OCI-LY3 (cell line): ENCODE data around the gene TNFRSF6B.

Experiments
- H2AFZ ChIP-seq: fragments of 200-600, 300-600 bp; shearing (Covaris generic); 2 replicates; pipeline ENCODE4 v1.6.0; 2014; ENCODE audit warnings: antibody characterized with exemption, low read depth, low read length
- H3K27ac ChIP-seq: fragments of 200-600, 300-600 bp; sonication (generic); 2 replicates; pipeline ENCODE4 v1.5.1; 2014; ENCODE audit warnings: mild to moderate bottlenecking, low read length, moderate library complexity, mixed read lengths
- H3K27me3 ChIP-seq: fragments of 200-600, 300-600 bp; sonication (generic); 2 replicates; pipeline ENCODE4 v1.6.1; 2014; ENCODE audit warnings: low read depth, low read length, mixed read lengths
- H3K36me3 ChIP-seq: fragments of 200-600, 300-600 bp; sonication (generic); replicated peaks from 2 replicates; pipeline ENCODE3; 2014; ENCODE audit warnings: low read depth, low read length, mixed read lengths
- H3K4me1 ChIP-seq: fragments of 300-600, 200-600 bp; sonication (generic); 2 replicates; pipeline ENCODE4 v1.6.1; 2014; ENCODE audit warnings: low read length, mixed read lengths
- H3K4me2 ChIP-seq: fragments of 200-600, 300-600 bp; sonication (generic); 2 replicates; pipeline ENCODE4 v1.6.1; 2014; ENCODE audit warnings: low read length, mixed read lengths
- H3K4me3 ChIP-seq: fragments of 300-600, 200-600 bp; sonication (generic); 2 replicates; pipeline ENCODE4 v1.5.1; 2014; ENCODE audit warnings: antibody characterized with exemption, mild to moderate bottlenecking, low read length, moderate library complexity
- H3K79me2 ChIP-seq: fragments of 300-600, 200-600 bp; shearing (Covaris generic); 2 replicates; pipeline ENCODE4 v1.6.1; 2014; ENCODE audit warnings: mild to moderate bottlenecking, low read length, mixed read lengths
- H3K9ac ChIP-seq: fragments of 300-600, 200-600 bp; shearing (Covaris generic); 2 replicates; pipeline ENCODE4 v1.6.0; 2014; ENCODE audit warnings: mild to moderate bottlenecking, low read length, moderate library complexity
- H3K9me3 ChIP-seq: fragments of 200-600, 300-600 bp; shearing (Covaris generic); 2 replicates; pipeline ENCODE4 v1.6.1; 2014; ENCODE audit warnings: low read length, mixed read lengths; ENCODE audit not compliant: insufficient read depth
- H4K20me1 ChIP-seq: fragments of 200-600, 300-600 bp; sonication (generic); 2 replicates; pipeline ENCODE4 v1.6.1; 2016; ENCODE audit warnings: low read length, mixed read lengths; ENCODE audit not compliant: insufficient read depth
- EZH2phosphoT487 ChIP-seq: fragments of 200-600 bp; shearing (Covaris generic); IDR thresholded peaks from 2 replicates; pipeline ENCODE4 v1.6.1; 2018; ENCODE audit warnings: antibody characterized with exemption, mixed run types, low read depth
- TF ChIP-seq, protein P1 (sequence below): fragments of 200-600, 300-600 bp; sonication (generic); IDR thresholded peaks from 2 replicates; pipeline ENCODE4 v1.5.1; 2014; ENCODE audit warnings: antibody characterized with exemption, low read length, low read depth

TNFRSF6B gene

DNA sequence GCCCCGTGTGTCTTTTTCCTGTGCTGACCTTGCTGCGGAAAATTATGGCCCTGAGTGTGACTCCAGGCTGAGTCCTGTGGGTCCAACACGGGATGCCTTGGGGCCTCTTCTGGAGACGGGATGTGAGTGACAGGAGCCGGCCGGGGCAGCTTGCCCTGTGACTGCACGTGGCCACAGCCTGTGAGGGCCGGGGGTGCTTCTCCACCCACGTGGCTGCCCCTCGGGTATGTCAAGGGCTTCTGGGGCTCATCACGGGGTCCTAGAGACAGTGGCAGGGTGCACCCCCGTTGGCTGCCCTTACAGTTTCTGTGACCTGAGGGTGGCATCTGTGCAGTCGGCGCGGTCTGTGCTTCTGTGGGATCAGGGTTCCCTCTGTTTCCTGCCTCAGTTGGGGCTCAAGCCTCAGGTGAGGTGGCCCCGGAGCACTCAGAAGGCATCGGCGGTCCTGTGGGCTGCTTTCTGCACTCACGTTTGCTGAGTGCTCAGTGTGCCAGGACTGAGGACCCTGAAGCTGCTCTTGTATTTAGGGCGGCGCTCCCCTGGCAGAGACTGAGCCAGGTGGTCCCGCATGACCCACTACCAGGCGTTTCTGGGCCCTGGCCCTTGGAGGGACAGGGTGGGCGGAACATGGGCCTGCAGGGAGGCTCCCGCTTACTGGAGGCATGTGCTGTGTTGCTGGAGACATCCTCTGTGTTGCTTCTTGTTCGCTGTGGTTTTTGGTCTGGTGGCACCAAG lies 33.0 kb upstream of the TNFRSF6B start:
- Histone ChIP-seq H3K79me2 (peaks cover 11% of the 10 kb centered on the region), H3K9me3 (no peaks in the 10 kb centered on the region), H3K36me3 (peaks cover 13% of the 10 kb centered on the region), H2AFZ (no peak overlapping the region), H3K4me2 (no peak overlapping the region), H3K4me3 (no peak overlapping the region), H3K4me1 (peaks cover 6% of the 10 kb centered on the region; the same call in 1 of the 2 replicates), H3K27ac (no peak overlapping the region), H3K9ac (no peak overlapping the region), H4K20me1 (no peaks in the 10 kb centered on the region), H3K27me3 (no peaks in the 10 kb centered on the region)
- TF ChIP-seq EZH2phosphoT487 = no peak
- TF ChIP-seq, protein P1, sequence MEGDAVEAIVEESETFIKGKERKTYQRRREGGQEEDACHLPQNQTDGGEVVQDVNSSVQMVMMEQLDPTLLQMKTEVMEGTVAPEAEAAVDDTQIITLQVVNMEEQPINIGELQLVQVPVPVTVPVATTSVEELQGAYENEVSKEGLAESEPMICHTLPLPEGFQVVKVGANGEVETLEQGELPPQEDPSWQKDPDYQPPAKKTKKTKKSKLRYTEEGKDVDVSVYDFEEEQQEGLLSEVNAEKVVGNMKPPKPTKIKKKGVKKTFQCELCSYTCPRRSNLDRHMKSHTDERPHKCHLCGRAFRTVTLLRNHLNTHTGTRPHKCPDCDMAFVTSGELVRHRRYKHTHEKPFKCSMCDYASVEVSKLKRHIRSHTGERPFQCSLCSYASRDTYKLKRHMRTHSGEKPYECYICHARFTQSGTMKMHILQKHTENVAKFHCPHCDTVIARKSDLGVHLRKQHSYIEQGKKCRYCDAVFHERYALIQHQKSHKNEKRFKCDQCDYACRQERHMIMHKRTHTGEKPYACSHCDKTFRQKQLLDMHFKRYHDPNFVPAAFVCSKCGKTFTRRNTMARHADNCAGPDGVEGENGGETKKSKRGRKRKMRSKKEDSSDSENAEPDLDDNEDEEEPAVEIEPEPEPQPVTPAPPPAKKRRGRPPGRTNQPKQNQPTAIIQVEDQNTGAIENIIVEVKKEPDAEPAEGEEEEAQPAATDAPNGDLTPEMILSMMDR = no peak

DNA sequence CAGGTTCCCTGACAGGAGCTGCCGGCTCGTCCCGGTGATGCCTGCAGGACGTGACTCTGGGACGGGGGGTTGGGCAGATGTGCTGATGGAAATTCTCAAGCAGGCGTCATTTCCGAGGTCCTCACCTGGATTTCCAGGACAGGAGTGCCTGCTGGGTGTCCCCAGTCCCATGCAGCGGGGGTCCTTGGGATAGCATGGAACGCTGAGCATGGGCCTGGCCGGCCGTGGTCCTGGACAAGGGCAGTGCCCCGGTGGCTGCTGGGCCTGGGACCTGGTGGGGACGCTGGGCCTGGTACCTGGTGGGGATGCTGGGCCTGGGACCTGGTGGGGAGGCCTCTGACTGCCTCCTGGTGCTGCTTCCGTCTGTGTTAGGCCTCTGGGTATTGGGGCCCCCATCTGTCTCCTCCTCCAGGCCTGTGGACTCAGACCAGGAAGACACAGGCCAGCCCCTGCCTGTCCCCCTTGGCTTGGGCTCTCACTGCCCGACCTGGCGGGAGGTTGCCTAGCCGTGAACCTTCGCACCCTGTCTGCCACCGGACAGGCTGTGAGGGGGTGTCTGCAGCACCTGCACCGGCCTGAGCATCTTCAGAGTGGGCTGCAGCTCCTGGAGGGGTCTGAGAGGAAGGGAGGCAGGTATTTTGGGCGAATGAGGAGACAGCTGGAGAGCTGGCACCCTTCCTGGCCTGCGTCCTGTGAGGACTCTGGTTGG lies 32.2 kb upstream of the TNFRSF6B start:
- Histone ChIP-seq H3K79me2 (peaks cover 3% of the 10 kb centered on the region), H3K27me3 (no peaks in the 10 kb centered on the region), H3K27ac (no peak overlapping the region), H3K36me3 (peaks cover 16% of the 10 kb centered on the region), H4K20me1 (no peaks in the 10 kb centered on the region), H3K4me2 (no peak overlapping the region), H3K9me3 (no peaks in the 10 kb centered on the region), H3K9ac (no peak overlapping the region), H3K4me1 (peaks cover 2% of the 10 kb centered on the region; the same call in 1 of the 2 replicates), H3K4me3 (no peak overlapping the region), H2AFZ (no peak overlapping the region)
- TF ChIP-seq EZH2phosphoT487 = no peak
- TF ChIP-seq, protein P1 = no peak

DNA sequence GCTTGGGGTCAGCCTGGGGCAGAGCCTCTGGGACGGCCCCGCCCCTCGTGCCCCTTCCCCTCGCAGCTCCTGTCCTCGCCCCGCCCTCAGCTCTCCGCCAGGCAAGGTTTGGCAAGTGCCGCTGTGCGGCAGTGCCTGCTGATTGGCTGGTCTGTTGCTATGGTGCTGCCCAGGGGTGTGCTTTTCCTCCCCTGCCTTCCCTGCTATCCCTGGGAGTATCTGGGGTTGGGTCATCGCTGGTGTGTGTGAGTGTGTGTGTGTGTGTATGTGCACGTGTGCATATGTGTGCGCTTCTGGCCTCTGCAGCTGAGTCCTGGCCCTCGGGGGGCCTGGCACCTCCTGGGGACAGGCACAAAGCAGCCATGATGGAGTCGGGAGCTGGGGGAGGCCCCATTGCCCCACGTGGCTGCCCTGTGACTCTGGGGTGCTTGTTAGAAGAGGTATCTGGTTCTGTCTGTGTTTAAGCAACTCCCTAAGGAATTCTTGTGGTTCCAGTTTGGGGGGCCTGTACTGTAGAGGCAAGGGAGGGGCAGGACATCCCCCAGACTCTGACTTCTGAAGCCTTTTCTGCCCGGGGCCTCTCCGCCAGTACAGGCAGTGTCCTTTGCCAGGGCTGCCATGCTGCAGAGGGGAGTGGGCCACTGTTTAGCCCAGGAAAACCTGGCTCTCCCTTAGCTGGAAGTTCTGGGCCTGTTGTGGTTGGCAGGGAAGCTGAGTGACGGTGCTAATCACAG lies 31.4 kb upstream of the TNFRSF6B start:
- no peak for TF ChIP-seq EZH2phosphoT487
- TF ChIP-seq, protein P1 = no peak
- H3K79me2 ChIP-seq = no peaks in the 10 kb centered on the region
- H3K27me3 ChIP-seq = no peaks in the 10 kb centered on the region
- no peaks in the 10 kb centered on the region for H3K9me3 ChIP-seq
- H3K36me3 ChIP-seq = peaks cover 16% of the 10 kb centered on the region
- no peak overlapping the region for H2AFZ ChIP-seq
- H3K27ac ChIP-seq = no peak overlapping the region
- H4K20me1 ChIP-seq = no peaks in the 10 kb centered on the region
- no peak overlapping the region for H3K4me3 ChIP-seq
- no peaks in the 10 kb centered on the region for H3K4me1 ChIP-seq
- H3K4me2 ChIP-seq = no peak overlapping the region
- H3K9ac ChIP-seq = no peak overlapping the region

DNA sequence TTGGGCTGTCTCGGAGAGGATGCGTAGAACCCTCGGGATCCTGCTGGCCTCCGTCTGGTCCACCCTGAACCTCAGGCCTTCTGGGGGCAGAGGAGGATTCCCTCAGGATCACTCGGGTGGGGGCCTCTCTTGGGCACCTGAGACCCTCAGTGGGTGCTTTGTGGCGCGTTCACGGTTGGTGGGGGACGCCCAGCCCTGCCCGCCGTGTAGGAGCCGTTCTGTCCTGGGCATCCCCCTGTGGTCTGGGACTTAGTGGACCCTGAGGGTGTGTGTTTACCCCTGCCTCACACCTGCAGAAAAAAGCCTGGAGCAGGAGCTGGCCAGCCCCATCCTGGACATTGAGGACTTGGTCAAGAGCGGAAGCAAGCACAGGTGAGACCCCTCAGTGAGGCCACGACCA lies 30.7 kb upstream of the TNFRSF6B start:
- H3K36me3 ChIP-seq = peaks cover 14% of the 10 kb centered on the region

More for the DNA sequence above, 30.7 kb upstream of the TNFRSF6B start:
- Histone ChIP-seq H3K4me3 (no peak overlapping the region), H3K9ac (no peak overlapping the region), H3K27me3 (no peaks in the 10 kb centered on the region), H3K79me2 (no peaks in the 10 kb centered on the region), H4K20me1 (no peaks in the 10 kb centered on the region), H2AFZ (no peak overlapping the region), H3K4me1 (no peaks in the 10 kb centered on the region), H3K27ac (no peak overlapping the region), H3K4me2 (no peak overlapping the region), H3K9me3 (no peaks in the 10 kb centered on the region)
- TF ChIP-seq EZH2phosphoT487 = no peak
- TF ChIP-seq, protein P1 = no peak
